AG20443 (cell line): ENCODE results near the gene TSPOAP1.

Experiments used
- DNase-seq: peaks from one replicate; pipeline ENCODE4 v3.0.0; 2012; ENCODE audit warnings: low spot score, mixed read lengths

Gene TSPOAP1

GRCh38 chr17:58316260-58316960 is 12.2 kb downstream of the TSPOAP1 start:
- DNase-seq = no peak

GRCh38 chr17:58315750-58316149 is 12.8 kb downstream of the TSPOAP1 start:
- no peak for DNase-seq

DNA sequence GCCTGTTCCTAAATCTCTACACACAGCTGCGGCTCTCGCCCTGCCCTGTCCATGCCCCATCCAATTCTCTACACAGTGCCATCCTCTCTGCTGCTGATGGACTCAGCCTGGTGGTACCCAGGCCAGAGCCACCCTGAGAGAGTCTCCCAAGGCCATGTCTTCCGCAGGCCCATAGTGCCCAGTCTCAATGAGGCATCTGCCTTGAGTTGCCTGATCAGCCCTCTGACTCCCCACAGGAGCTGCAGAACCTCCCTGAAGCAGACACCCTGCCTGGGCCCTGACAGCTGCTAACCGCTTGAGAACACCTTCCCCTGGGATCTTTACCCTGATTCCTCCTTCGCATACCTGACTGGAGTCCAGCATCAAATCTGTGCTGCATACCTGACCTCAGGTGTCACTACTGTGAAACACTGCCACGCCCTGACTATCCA is 13.3 kb downstream of the TSPOAP1 start:
- no peak for DNase-seq

- DNase-seq = no peak
These were observed 13.9 kb downstream of the TSPOAP1 start for GRCh38 chr17:58314706-58315015.

- DNase-seq = no peak
These were observed 14.5 kb downstream of the TSPOAP1 start for GRCh38 chr17:58313815-58314705.

GRCh38 chr17:58312829-58313228 is 15.8 kb downstream of the TSPOAP1 start:
- no peak for DNase-seq

DNA sequence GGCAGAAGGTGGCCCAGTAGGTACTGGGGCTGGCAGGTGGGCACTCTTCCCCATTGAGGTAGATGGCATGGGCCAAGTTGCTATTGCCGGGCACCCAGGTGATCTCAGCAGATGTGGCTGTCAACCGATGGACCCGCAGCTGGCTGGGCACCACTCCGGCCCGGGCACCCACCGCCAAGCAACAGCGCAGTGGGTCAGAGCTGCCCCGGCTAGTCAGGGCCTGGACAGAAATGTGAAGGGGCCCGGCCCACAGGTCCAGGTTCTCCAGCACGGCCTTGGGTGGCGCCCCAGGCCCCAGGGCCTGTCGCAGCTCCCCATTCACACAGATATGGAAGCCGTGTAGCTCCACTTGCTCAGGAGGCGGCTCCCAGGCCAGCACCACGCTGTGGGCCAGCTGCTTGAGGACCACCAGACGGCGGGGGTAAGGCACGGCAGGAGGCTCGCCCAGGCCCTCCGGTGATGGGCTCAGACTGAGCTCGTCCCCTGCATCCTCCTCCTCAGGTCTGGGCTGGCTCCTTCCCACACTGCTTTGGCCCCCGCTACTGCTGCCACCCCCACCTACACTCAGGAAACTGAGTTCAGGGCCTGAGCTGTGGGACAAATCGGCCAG is 16.5 kb downstream of the TSPOAP1 start:
- DNase-seq = no peak

DNA sequence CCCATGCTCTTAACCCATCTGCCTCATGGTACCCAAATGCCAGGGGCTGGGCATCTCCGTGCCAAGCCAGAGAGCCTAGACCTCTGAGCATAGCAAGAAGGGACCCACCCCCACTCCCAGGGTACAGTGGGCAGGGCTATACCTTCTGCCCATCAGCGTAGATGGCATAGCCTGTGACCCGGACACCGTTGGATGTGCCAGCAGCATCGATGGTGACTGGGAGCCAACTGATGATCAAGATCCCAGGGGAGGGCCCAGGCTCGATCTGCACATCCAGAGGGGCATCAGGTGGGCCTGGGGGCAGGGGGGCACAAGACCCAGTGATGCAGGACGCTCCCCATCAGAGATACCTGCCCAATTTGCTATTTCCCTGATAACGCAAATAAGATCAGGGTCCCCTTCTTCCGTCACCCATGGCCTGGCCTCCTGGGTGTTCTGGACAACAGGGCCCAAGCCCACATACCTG is 17.1 kb downstream of the TSPOAP1 start:
- no peak for DNase-seq

DNA sequence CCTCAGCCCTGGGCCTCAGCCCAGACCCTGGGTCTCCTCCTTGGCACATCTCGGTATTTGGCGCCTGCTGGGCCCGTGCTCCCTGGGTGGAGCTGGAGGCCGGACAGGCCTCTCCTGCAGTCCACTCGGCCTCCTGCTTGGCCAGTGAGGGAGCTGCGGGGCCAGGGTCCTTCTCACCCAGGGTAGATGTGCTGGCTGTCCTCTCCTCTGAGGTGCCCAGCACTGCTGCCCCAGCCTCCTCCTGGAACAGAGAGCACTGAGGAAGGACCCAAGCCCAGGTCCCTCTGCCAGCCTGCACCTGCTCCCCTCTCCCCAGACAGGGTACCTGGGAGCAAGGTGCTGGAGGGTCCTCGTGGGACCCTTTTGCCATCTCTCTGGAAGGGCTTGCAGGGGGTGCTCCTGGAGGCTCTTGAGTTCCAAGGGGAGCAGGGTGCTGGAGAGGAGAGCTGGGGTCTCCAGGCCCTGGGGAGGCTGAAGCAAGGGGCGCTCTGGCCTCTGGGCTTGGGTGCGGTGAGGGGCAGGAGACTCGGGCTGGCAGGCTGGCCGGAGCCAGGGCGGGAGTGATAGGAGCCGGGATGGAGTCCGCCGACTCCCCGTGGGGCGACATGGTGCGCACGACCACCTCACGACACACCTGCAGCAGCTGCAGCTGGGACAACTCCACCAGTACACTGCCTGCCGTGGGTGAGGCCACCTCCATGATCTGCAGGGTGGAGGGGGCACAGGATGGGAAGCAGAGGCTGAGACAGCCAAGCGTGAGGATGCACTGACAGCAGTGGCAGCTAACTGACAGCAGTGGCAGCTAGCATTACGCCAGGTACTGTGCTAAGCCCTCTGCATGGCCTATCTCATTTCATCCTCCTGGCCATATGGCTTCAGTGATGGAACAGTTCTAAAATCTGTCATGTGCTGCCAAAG is 17.8 kb downstream of the TSPOAP1 start:
- DNase-seq = no peak

- no peak for DNase-seq
These were observed 18.7 kb downstream of the TSPOAP1 start for GRCh38 chr17:58309918-58310259.

- DNase-seq = no peak
These were observed 19.3 kb downstream of the TSPOAP1 start for GRCh38 chr17:58308985-58309917.

DNA sequence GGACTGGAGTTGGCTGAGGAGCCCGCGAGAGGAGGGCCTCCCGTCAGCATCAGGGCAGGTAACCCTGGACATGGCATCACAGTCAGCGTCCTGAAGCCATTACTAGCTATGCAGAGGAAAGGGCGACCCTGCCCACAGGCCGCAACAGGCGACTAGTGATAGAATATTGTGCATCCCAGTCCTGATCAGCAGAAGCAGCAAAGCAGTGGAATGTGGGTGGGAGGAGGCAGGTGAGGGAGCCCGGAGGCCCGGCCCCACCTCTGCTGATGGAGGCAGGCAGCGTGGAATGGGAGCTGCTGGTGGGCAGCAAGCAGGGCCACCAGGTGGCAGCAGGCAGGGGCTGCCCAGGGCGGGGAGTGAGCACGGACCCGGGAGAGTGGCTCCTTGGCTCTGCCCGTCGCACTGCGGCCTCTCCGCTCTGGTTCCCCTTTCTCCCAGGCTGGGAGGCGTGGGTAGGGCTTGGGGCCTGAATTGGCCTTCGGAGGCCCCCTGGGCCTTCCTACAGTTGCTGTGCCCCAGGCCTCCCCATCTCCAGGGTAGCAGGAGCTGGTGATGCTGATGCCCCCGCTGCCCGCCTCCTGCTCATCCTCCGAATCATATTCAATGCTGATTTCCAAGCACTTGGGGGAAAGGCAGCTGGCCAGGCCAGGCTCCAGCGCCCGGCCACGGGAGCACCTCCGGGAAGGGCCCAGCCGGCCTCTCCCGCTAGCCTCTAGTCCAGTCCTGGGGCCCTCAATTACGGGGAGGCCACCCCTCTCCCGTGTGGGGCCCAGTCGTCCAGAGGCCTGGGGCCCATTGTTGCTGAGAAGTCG is 20.2 kb downstream of the TSPOAP1 start:
- no peak for DNase-seq

DNA sequence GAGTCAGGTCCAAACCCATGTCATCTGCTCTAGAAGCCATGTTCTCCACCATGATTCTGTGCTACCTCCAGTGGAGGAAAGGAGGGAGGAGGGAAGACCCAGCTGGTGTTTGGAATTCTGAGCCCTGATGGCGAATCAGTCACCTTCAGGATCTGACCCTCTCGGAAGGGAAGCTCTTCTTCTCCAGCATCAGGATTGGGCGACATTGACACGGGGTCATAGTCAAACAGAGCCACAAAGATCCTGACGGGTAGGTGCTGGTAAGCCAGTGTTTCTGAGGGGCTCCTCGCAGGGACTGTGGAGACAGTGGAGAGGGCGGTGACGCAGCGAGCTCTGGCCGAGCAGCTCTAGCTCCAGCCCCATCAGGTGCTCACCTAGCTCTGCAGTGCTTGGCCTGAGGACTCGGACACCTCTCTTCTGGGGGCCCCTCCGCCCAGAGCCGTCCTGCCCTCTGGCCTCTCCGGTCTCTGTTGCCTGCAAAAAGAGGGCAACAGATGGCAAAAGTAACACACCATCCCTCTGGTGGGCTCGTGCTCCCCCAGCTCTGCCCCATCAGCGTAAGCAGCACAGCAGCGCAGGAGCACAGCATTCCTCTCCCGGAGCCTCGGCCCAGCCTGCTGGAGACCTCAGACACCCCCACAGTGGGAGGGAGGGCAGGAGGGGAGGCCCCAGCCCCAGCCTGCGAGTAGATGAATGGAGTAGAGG is 21.0 kb downstream of the TSPOAP1 start:
- DNase-seq = no peak

DNA sequence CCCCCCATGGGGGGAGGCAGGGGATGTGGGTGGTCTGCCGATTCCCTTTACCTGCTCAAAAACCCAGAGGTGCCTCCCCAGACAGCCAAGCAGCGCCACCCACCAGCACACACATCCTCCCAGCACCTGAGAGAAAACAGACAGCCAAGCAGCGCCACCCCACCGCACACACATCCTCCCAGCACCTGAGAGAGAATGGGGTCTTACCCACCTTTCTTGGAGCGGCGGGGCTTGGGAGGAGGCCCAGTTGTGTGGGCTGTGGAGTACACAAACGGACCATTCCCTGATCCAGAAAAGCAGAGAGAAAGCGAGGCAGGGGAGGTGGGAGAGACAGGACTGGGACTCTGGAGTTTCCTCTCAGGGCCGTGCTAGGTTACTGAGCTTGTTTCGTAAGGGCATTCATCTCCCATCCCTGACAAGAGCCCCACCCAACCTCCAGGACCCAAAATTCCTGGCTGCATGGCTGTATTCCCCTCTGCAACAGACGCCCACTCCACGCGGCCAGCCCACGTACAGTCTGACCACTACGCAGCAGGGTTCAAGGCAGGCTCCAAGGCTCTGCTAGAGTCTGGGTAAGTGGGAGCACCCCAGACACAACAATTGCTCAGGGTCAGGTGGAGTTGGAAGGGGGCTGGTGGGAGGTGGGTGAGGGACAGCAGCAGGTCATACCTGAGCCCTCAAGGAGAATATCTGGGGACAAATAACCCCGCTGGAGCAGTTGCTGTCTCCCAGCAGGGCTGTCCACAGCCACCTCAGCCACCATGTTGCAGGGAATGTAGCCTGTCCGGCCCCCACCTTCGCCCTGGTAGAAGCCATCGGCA is 22.3 kb downstream of the TSPOAP1 start:
- no peak for DNase-seq

DNA sequence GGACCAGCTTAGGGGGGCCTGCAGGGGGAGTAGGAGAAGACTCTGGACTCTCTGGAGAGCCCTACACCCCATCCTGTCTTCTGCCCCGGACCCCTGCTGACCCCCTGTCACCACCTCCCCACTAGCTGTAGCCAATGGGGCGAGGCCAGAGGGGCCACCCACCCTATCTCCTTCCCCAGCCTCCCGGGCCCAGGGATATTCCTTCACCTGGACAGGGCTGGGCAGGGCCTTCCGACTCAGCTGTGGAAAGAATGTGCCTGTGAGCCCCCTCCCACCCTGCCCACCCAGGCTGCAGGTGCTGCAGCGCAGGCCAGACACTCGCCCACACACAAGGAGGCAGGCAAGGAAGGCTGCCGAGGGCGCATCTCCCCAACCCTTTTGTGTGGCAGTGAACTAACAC is 23.0 kb downstream of the TSPOAP1 start:
- DNase-seq = no peak

- DNase-seq = no peak
These were observed 23.7 kb downstream of the TSPOAP1 start for GRCh38 chr17:58304750-58305486.

- peak; percentile 84 for DNase-seq
These were observed 24.4 kb downstream of the TSPOAP1 start for GRCh38 chr17:58303971-58304749.
